NCI-H510A (cell line): ENCODE data around the gene CREB3L2.
"Not testable (repeated sequence)": the region's sequence is repeated elsewhere in the genome, so short reads cannot be mapped to it uniquely, and the experiment has no call there.

Experiments
- DNase-seq: peaks from one replicate; lab custom pipeline; 2025; lab: John Stamatoyannopoulos, UW

CREB3L2 gene

DNA sequence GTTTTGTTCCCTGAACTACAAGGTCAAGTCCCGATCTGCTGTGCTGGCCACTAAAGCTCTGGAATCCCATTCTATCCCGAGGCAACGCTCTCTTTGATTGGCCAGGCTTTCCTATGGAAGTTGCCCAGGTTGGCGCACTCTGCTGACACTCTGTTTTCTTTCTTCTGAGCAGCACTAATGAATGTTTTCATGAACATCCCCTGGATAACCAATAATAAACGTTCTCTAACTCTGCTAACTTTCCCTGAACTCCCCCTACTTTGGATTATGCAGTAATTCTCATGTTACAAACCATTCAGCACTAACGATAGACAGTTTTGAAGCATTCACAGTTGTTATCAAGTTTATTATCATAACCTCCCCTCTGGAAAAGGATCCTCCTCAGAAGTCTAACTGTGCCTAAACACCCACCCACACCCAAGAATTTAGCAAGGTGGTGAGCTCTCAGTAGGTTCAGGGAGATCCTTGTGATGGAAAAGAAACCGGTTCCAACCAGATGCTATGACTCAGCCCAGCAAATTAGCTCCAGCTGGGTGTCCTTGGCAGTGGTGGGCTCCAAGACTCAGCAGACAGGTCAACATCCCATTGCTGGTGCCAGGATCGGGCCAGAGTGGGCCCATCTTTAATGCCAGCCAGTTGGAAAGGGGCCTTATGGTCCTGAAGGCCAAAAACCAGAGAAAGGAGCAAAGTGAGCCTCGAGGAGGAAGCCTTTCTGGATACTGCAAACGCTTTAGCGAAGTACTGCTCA lies 68.4 kb downstream of the CREB3L2 start:
- no peak for DNase-seq

DNA sequence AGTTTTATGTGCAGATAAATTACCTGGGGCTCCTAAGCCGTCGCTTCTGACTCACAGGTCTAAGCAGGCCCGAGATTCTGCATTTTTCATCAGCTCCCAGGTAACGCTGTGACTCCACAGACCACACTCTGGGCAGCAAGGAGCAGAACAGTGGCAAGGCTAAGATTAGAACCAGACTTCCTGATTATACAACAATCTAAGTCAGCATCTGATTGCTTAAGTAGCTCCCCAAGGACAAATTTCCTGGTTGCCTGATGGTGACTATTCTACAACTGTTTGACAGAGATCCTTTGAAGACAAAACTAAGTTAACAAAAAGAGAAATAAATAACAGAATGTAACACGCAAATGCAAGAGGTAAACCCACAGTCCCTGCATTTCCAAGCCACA lies 69.0 kb downstream of the CREB3L2 start:
- no peak for DNase-seq

DNA sequence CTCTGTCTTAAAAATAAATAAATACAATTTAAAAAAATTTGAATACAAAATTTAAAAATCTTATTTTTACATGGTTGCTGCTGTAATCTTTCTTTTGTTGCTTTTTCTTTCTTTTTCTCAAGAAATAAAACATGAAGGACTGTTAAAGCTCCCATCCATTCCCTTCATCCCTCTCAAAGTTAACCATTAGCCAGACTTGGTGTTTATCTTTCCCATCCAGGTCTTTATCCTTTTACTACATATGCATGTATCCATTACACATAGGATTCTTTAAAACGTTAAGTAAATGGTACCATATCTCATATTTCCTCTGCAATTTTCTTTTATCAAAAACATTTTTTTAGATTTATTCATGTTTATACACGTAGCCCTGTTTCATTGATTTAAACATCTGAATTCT lies 70.1 kb downstream of the CREB3L2 start:
- DNase-seq, result no peak

DNA sequence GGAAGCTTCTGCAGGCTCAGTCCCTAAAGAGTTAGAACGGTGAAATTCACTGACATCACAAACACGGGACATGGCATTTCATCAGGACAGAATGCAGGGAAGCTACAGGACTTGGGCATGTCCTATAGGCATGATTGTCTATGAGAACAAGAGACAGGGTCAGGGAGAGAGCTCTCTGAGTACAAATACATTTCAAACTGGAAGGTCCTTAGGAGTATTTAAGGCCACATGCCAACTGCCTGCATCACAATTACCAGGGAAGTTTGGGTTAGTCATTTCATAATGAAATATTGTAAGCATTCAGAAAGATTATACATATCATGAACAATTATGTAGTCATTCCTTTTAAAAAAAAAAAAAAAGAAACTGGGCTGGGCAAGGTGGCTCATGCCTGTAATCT lies 71.3 kb downstream of the CREB3L2 start:
- no peak for DNase-seq

DNA sequence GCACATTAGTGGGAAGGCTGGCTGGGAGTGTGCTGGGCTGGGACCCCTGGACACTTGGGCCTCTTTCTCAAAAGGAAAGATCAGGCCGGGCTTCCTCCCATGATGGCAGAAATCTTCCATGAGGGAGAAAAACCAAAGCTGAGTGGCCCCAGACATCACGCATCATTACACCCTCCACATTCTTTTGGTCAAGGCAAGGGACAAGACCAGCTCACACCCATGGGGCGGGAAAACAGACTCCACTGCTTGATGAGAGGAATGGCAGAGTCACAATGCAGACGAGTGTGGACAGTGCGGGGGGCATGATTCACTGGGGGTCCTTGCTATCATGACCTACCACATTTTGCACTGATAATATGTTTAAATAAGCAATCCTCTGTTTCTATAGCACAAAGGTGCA lies 73.3 kb downstream of the CREB3L2 start:
- DNase-seq, result no peak

DNA sequence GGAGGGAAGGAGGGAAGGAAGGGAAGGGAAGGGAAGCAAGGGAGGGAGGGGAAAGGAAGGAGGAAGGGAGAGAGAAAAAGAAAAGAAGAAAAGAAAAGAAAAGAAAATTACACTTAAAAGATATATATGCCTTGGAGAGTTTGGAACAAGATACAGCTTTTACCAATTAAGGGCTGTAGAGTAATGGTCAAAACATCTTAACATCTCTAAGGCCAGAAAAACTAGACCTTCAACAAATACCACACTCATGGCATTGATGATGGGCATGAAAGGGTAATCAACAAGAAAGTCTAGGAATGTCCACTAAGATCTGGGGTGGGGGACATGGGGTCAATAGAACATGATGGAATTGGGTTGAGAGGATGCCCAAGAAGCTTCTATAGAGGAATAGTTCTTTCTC lies 74.5 kb downstream of the CREB3L2 start:
- DNase-seq, result no peak

DNA sequence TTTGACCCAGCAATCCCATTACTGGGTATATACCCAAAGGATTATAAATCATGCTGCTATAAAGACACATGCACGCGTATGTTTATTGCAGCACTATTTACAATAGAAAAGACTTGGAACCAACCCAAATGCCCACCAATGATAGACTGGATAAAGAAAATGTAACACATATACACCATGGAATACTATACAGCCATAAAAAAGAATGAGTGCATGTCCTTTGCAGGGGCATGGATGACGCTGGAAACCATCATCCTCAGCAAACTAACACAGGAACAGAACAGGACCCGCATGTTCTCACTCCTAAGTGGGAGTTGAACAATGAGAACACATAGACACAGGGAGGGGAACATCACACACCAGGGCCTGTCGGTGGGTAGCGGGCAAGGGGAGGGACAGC lies 75.7 kb downstream of the CREB3L2 start:
- DNase-seq, result not testable (repeated sequence)

DNA sequence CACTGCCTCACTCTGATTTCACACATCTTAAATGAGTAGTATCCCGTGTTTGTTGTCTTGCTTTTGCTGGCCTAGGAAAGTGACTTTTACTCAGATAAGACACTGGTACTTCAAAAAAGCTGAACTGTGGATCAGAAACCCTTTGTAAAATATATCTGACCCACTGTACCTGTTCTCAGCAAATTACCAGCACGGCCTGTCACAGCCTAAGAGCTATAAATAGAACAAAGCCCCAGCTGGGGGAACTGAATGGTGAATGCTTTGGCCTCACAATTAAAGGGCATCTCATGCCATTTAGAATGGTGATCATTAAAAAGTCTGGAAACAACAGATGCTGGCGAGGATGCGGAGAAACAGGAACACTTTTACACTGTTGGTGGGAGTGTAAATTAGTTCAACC lies 76.1 kb downstream of the CREB3L2 start:
- no peak for DNase-seq

DNA sequence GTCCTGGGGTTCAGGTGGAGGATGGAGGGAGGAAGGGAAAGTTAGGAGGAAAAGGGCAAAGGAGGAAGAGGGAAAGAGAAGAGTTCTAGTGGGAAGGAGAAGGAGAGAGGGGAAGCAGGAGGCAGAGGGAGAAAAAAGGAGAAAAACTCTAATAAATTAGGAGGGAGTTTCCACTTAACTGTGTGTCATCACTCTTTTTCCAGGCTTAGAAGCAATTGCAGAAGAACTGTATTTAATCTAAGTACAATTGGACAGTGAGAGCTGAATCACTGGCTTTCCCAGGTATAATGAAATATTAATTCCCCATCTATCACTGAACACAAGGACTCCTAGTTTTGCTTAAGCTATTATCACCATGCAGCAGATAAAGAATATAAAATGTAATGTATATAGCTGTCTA lies 76.8 kb downstream of the CREB3L2 start:
- DNase-seq, result no peak

DNA sequence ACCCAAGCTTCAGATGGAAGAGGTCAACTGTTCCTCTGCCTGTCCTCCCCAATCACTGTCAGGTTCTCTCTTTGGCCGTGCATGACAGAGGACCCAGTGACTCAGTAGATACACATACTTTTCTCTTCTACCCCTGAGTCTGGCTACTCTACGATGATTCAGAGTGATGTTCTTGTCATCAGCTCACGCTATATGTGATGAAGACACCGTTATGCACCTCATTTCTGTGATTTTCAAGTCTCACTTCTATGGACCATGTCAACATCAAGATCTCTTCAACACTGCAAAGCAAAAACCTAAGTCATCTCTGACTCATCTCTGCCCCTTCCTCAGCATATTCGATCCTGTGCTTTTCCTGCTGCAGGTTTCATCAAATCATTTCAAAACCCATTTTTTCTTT lies 78.5 kb downstream of the CREB3L2 start:
- no peak for DNase-seq

DNA sequence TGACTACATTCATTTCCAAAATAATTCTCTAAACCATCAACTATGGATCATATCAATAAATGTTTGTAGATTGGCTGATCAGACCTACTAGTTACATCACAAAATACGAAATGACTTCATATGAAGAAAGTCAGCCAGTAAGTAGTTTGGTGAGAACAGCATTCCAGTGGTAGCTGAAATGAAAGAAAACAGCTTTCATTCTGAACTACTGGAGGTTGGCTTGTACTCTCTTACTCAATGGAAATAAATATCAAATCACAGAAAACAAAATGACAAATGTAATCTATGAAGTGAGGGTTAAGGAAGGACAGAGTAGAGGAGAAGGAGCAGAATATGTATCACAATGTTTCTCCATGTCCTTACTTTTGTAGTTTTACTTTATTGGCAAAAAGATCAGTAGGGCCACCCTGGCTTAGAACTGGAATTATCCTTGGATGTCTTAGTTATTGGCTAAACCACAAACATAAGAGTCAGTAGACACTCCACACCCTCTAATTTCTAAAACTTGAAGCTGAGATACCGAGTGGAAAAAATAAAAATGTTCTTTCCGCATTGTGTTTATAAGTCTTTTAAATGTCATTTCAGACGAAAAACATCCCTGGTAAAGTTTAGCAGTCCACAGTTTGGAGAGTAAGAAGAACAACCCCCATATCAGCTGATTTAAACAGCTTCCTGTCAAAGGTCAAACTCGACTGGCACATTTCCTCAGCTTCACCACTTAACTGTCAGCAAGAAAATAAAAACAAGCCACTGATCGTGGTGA lies 81.1 kb downstream of the CREB3L2 start:
- DNase-seq, result no peak

DNA sequence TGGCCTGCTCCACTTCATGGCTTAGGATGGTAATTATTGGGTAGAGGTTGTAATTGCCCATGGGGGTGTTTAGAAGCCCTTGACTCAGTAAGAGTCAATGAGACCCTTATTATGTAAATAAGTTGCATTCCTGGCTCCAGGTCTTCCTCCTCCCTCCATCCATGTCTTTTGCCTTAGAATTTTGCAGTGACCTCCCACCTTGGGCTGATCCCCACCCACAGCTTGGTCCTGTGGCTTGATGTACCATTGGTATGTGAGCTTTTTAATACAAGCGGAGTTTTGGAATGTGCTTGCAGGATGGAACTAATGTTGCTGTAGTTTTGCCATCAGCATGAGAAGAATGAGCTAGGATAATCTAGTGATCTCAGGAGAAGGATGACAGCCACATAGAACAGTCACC lies 81.9 kb downstream of the CREB3L2 start:
- DNase-seq, result no peak

DNA sequence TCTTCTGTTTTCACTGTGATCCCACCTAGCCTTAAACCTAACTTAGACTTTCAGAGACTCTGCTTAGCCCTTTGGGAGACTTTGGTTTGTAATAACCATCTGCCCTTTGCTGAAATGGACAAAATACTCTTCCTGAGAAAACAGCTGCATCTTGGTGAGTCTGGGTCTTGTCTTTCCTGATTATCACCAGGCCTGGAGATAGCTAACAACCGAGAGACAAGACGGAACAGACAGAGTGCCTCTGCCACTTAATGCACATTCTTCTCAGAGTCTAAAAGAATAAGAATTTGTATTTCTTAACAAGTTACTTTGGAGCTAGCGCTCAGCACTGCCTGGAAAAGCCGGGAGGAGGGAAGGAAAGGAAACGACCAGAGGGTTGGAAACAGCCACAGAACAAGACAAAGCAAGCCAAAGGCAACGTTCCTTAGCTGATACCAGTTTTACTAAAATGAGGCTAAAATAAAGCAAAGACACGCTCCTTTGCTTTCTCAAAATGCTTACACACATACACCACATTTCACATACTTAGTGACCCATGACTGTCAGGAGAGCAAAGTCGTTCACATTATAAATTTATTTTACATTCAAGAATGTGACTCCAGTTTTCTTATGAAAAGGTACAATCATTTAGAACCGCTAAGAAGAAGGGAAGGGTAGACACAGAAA lies 84.8 kb downstream of the CREB3L2 start:
- DNase-seq, result no peak

DNA sequence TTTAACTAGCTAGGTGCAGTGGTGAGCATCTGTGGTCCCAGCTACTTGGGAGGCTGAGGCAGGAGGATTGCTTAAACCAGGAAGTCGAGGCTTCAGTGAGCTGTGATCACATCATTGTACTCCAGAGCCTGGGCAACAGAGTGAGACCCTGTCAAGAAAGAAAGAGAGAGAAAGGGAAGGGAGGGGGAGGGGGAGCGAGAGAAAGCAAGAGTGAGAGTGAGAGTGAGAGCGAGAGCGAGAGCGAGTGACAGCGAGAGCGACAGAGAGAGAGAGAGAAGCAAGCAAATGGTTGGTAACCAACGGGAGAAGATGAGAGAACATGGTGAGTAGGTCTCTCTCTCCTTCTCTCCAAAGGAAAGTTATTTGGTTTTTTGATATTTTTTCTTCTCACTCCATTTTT lies 85.3 kb downstream of the CREB3L2 start:
- DNase-seq, result no peak

DNA sequence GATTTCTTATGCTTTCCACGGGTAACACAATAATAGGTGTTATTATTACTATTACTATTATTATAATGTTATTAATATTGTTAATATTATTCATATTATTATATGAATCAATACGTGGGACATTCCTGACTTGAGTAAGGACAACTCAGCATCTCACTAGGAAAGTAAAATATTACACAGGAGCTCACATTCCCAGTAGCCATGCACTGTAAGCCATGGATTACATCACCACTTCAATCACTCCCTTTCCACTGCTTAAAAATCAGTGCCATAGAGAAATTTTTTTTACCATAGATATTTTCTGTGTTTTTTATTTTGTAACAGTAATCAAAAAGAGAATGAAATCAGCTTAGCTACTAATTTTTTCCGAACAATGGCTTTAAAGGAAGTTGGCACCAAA lies 86.6 kb downstream of the CREB3L2 start:
- no peak for DNase-seq

DNA sequence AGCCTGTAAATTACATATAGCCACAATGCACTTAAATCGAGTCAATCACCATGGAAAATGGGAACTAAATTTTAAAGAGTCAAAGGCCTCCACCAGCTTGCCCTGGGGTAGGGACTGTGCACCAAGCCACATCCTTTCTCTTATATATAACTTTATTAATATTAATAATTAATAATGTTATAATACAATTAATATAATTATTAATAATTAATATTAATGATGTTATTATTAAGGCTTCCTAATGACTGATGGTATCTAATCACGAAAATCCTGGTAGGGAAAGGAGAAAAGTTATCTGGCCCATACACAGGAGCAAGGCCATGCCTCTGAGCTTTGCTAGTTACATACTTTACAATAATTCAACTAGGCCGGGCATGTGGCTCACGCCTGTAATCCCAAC lies 87.9 kb downstream of the CREB3L2 start:
- no peak for DNase-seq

DNA sequence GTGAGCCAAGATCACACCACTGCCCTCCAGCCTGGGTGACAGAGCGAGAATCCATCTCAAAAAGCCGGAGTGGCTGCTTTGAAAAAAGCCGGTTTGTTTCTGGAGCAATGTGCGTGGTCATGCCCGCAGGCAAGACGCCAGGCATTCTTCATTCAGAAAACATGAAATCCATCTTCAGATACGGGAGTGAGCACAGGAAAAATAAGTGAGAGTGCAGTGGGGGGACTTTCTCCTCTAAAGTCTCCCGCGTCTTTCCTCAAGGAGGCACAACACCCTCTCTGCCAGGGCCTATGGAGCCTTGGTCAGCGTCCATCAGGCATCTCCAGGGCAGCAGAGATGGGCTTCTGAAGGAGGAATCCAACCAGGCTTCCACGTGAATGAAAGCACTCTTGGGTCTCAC lies 92.8 kb downstream of the CREB3L2 start:
- no peak for DNase-seq

DNA sequence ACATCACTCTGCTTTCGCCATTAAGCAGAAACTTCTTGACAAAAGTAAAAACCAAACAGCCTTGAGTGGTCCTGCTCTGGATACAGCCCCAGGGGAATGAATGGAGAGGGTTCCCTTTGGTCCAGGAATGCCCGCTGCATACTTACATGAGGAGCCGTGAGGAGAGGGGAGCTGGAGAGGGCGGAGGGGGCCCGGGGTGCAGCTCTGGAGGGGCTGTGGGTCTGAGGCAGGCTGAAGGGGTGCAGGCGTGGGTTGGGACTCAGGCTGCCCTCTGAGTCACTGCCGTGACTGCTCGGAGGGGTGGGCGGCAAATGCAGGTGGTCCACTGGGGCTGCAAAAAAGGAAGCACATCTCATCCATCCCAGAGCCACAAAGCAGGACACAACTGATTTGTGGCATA lies 93.8 kb downstream of the CREB3L2 start:
- no peak for DNase-seq

DNA sequence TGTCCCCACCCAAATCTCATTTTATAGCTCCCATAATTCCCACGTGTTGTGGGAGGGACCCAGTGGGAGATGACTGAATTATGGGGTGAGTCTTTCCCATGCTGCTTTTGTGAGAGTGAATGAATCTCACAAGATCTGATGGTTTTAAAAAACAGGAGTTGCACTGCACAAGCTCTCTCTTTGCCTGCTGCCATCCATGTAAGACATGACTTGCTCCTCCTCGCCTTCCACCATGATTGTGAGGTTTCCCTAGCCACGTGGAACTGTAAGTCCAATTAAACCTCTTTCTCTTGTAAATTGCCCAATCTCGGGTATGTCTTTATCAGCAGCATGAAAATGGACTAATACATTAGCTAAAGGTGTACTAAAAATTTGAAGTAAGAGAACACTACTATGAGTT lies 95.2 kb downstream of the CREB3L2 start:
- DNase-seq, result not testable (repeated sequence)

DNA sequence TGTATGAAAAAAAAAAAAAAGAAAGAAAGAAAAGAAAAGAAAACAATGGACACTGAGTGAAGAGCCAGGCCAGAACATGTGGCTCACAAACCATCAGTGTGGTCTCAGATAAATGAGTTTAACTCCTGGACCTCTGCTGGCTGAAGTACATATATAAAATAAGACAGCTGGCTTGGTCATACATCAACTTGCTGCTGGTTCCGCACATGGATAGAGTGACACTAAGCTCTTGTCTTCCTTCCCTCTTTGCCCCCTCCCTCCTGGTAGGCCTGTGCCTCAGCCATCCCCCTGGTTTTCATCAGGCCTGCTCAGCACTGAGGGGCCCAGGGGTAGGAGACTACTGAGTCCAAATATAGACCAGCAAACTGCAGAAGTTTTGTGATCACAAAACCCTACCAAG lies 97.1 kb downstream of the CREB3L2 start:
- DNase-seq, result no peak

DNA sequence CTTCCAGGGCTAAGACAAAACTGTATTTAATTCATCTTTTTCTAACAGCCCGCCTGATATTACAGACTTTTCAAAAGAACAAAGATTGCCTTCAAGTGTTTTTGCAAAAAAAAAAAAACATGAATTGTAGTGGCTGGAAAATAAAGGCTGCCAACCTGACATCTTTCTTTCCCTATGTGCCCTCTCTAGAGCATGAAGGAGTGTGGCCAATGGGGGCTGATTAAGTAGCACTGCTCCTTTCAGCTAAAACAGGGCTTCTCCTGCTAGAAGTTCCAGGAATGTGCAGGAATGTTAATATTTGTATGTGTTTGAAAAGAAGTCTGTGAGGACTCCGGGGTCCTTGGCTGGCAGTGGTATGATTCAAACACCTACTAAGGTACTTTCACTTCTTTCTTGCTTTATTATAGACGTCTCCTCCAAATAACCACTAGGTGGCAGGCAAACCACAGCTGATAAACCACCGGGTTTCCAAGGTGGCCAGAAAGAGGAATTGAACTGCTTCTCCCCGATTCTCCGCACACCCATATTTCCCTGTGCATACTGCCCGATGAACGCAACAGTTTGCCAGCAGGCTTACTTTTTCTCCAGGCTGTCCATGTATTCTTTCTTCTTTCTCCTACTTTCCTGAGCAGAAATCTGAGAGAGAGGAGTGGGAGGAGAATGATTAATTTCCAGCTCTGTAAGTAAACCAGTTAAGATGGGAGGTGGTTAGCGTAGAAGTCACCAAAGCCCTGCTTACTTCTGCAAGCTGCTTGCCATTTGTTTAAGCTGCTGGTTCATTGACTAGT lies 98.3 kb downstream of the CREB3L2 start:
- DNase-seq, result peak; percentile 5

DNA sequence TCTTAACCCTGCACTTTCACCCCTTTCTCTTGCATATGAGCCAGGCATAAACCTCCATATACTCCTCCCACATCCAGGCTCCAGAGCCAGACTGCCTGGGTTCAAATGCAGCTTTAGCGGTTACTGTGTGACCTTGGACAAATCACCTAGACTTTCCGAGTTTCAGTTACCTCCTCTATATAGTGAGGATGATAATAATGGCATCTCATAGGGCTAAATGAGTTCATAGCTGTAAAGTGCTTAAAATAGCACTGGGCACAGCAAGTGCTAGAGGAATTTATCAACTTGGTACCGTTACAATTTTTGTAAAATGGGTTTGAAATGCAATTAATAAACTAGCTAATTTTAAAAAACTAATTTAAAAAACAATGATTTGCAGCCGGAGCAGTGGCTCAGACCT lies 101.7 kb downstream of the CREB3L2 start:
- DNase-seq, result no peak
